ENCODE data around the gene TTR. TPM values are rescaled to one million over a fixed set of nuclear protein-coding genes. Genes with fewer than 3 reads are reported as not detected.

The TTR gene
- total and polyA plus RNA-seq, 2 experiments from 2014 or later = not detected

GRCh38 chr18:31555971-31556747 is 35.5 kb upstream of the TTR start:
- H3K4me3 ChIP-seq = no peak overlapping the region
- DNase-seq (ENCODE audit: low spot score) = peak; percentile 78
- TF ChIP-seq ZNF462 (CRISPR knock-in tag; IDR thresholded peaks at IDR 0.05) (no peak), CREB1 (CRISPR knock-in tag; IDR thresholded peaks at IDR 0.05; ENCODE audit: low read depth) (no peak), CTCF (conservative IDR thresholded peaks at IDR 0.05; ENCODE audit: low read depth in 2 of 2) (peak; percentile 87 to 98), POLR2AphosphoS5 (IDR thresholded peaks at IDR 0.05; ENCODE audit: low read depth) (no peak), EZH2phosphoT487 (IDR thresholded peaks at IDR 0.05; ENCODE audit: unreplicated experiment) (no peak), JUNB (IDR thresholded peaks at IDR 0.05; ENCODE audit: unreplicated experiment) (no peak)
- H3F3A ChIP-seq (replicated peaks; ENCODE audit: low read depth) = no peaks in the 10 kb centered on the region
- H3K36me3 ChIP-seq (ENCODE audit: insufficient read depth) = no peaks in the 10 kb centered on the region
- H3K9me3 Mint-ChIP-seq = no peaks in the 10 kb centered on the region; the same call in 2 of the 3 replicates
- H3K4me1 ChIP-seq (ENCODE audit: insufficient read depth) = 0 out of 2 replicates have a peak, but pooled peaks cover 7% of the 10 kb centered on the region
- no peaks in the 10 kb centered on the region for H3K9me2 ChIP-seq (ENCODE audit: insufficient read depth)
- no peaks in the 10 kb centered on the region for H3K36me3 Mint-ChIP-seq (ENCODE audit: low read depth)
- no peak overlapping the region for H3K4me2 ChIP-seq
- peaks cover 11% of the 10 kb centered on the region for H3K27me3 Mint-ChIP-seq (ENCODE audit: insufficient read depth, low read depth, poor library complexity)
- H2AFZ ChIP-seq = no peak overlapping the region; the same call in 1 of the 2 replicates
- H3K4me1 Mint-ChIP-seq = peaks cover 8% of the 10 kb centered on the region; the same call in 2 of the 3 replicates
- peak; percentile 59 for ATAC-seq
- H4K20me1 ChIP-seq (replicated peaks; ENCODE audit: insufficient read depth) = no peaks in the 10 kb centered on the region
- H3K27me3 ChIP-seq (ENCODE audit: insufficient read depth) = no peaks in the 10 kb centered on the region
- no peak overlapping the region for H3K27ac ChIP-seq (ENCODE audit: low read depth)
- H3K27ac Mint-ChIP-seq = no peak overlapping the region
- no peaks in the 10 kb centered on the region for H3K79me2 ChIP-seq (replicated peaks; ENCODE audit: insufficient read depth)
- no peak overlapping the region for H3K4me3 Mint-ChIP-seq
